Mesenchymal stem cell (in vitro differentiated cells and primary cell): ENCODE data around the gene PICALM.

Experiments used
- DNase-seq: peaks from one replicate; pipeline ENCODE4 v3.0.0-alpha.2; 2013
- H2AFZ ChIP-seq: one replicate; pipeline ENCODE4 v1.6.1; 2013; ENCODE audit warnings: low read depth, mild to moderate bottlenecking, control low read depth, inconsistent platforms, low read length, moderate library complexity
- H2AK5ac ChIP-seq: 2 replicates; pipeline ENCODE4 v1.6.1; 2013; ENCODE audit warnings: low read length, moderate library complexity, mild to moderate bottlenecking, inconsistent platforms; ENCODE audit not compliant: severe bottlenecking
- H2BK120ac ChIP-seq: one replicate; pipeline ENCODE4 v1.6.1; 2013; ENCODE audit warnings: low read depth, mild to moderate bottlenecking, inconsistent platforms, low read length, moderate library complexity
- H2BK12ac ChIP-seq, 2 experiments: one replicate each; pipeline ENCODE4 v1.6.1; 2013; ENCODE audit warnings: inconsistent platforms in 2 of 2, low read length in 2 of 2, mild to moderate bottlenecking in 2 of 2, moderate library complexity in 2 of 2, control low read depth in 1 of 2
- H2BK15ac ChIP-seq: one replicate; pipeline ENCODE4 v1.6.1; 2013; ENCODE audit warnings: mild to moderate bottlenecking, low read depth, inconsistent platforms; ENCODE audit not compliant: poor library complexity, severe bottlenecking
- H2BK5ac ChIP-seq: 2 replicates; pipeline ENCODE4 v1.6.1; 2013; ENCODE audit warnings: low read depth, mild to moderate bottlenecking, low read length, control low read depth, inconsistent platforms; ENCODE audit not compliant: poor library complexity, severe bottlenecking
- H3K14ac ChIP-seq, 2 experiments: one replicate each; pipeline ENCODE4 v1.6.1; 2013; ENCODE audit warnings: inconsistent platforms in 2 of 2, low read length in 2 of 2, control low read depth in 1 of 2, mild to moderate bottlenecking in 1 of 2, moderate library complexity in 1 of 2
- H3K18ac ChIP-seq, 2 experiments: one replicate each; pipeline ENCODE4 v1.6.1; 2013; ENCODE audit warnings: inconsistent platforms in 2 of 2, low read length in 2 of 2, control low read depth in 1 of 2, low read depth in 1 of 2, mild to moderate bottlenecking in 1 of 2
- H3K23ac ChIP-seq, 2 experiments: one replicate each; pipeline ENCODE4 v1.6.1; 2013; ENCODE audit warnings: inconsistent platforms in 2 of 2, low read length in 2 of 2, mild to moderate bottlenecking in 2 of 2, moderate library complexity in 2 of 2, control low read depth in 1 of 2
- H3K27ac ChIP-seq: 2 replicates; pipeline ENCODE4 v1.5.1; 2013; ENCODE audit warnings: mild to moderate bottlenecking, moderate library complexity, low read length, control low read depth, inconsistent platforms; ENCODE audit not compliant: poor library complexity, severe bottlenecking
- H3K27me3 ChIP-seq, 2 experiments: 2 replicates each; pipeline versions ENCODE4 v1.6.1 to v1.7.0; 2013; ENCODE audit warnings: low read length in 2 of 2, mild to moderate bottlenecking in 2 of 2, moderate library complexity in 2 of 2, control low read depth in 1 of 2, inconsistent platforms in 1 of 2; ENCODE audit not compliant: control insufficient read depth in 1 of 2, insufficient read depth in 1 of 2
- H3K36me3 ChIP-seq, 2 experiments: 2 replicates each; pipeline versions ENCODE4 v1.6.1 to v1.7.0; 2013; ENCODE audit warnings: low read length in 2 of 2, control low read depth in 1 of 2, inconsistent platforms in 1 of 2, low read depth in 1 of 2, mild to moderate bottlenecking in 1 of 2; ENCODE audit not compliant: insufficient read depth in 2 of 2, control insufficient read depth in 1 of 2
- H3K4ac ChIP-seq, 2 experiments: one replicate each; pipeline ENCODE4 v1.6.1; 2013; ENCODE audit warnings: inconsistent platforms in 2 of 2, low read length in 2 of 2, mild to moderate bottlenecking in 2 of 2, moderate library complexity in 2 of 2, control low read depth in 1 of 2, low read depth in 1 of 2
- H3K4me1 ChIP-seq: 2 replicates; pipeline ENCODE4 v1.6.1; 2013; ENCODE audit warnings: low read depth, low read length, control low read depth; ENCODE audit not compliant: control insufficient read depth, insufficient read depth
- H3K4me2 ChIP-seq: 2 replicates; pipeline ENCODE4 v1.6.1; 2013; ENCODE audit warnings: low read length, mild to moderate bottlenecking, inconsistent platforms; ENCODE audit not compliant: poor library complexity, severe bottlenecking
- H3K4me3 ChIP-seq, 2 experiments: 2 replicates each; pipeline versions ENCODE4 v1.5.1 to v1.7.0; 2013; ENCODE audit warnings: low read length in 2 of 2, mild to moderate bottlenecking in 2 of 2, control low read depth in 1 of 2, low read depth in 1 of 2; ENCODE audit not compliant: insufficient read depth in 1 of 2
- H3K79me1 ChIP-seq: replicated peaks from 2 replicates; pipeline ENCODE4 v1.6.1; 2013; ENCODE audit warnings: mild to moderate bottlenecking, control low read depth, low read length, inconsistent platforms; ENCODE audit not compliant: poor library complexity, severe bottlenecking
- H3K9ac ChIP-seq: 2 replicates; pipeline ENCODE4 v1.7.0; 2013; ENCODE audit warnings: mild to moderate bottlenecking, low read length, moderate library complexity
- H3K9me3 ChIP-seq: 2 replicates; pipeline ENCODE4 v1.7.0; 2013; ENCODE audit warnings: mild to moderate bottlenecking, low read length; ENCODE audit not compliant: control insufficient read depth
- H4K8ac ChIP-seq: one replicate; pipeline ENCODE4 v1.6.1; 2013; ENCODE audit warnings: inconsistent platforms, mild to moderate bottlenecking, low read length, moderate library complexity
- H4K91ac ChIP-seq: one replicate; pipeline ENCODE4 v1.6.1; 2013; ENCODE audit warnings: mild to moderate bottlenecking, low read length, inconsistent platforms
- WGBS: methylation state at CpG from one replicate; pipeline ENCODE4 v1.1.7; 2013; ENCODE audit warnings: mixed read lengths; 5-methylcytosine and 5-hydroxymethylcytosine counted together

The PICALM gene

GRCh38 chr11:86116386-86116726, 47.5 kb upstream of the PICALM start:
- Histone ChIP-seq H3K27ac (peak overlapping the region; percentile 96), H4K91ac (no peak overlapping the region), H3K4me1 (peaks cover 8% of the 10 kb centered on the region), H2BK15ac (no peak overlapping the region), H3K9me3 (no peaks in the 10 kb centered on the region), H3K9ac (peak overlapping the region; percentile 59), H3K18ac (no peak overlapping the region), H2BK12ac (no peak overlapping the region), H2AFZ (no peak overlapping the region), H2AK5ac (no peak overlapping the region), H3K4ac (no peak overlapping the region), H3K4me2 (peak overlapping the region; percentile 44), H2BK120ac (no peak overlapping the region), H3K23ac (no peak overlapping the region), H4K8ac (no peak overlapping the region), H3K14ac (no peak overlapping the region), H3K4me3 (peak overlapping the region in 1 of 2 experiments; percentile 23), H3K27me3 (no peaks in the 10 kb centered on the region), H3K79me1 (peaks cover 1% of the 10 kb centered on the region), H3K36me3 (no peaks in the 10 kb centered on the region), H2BK5ac (peak overlapping the region; percentile 97)
- WGBS = 74% methylated on average over 4 of the region's 4 CpGs
- peak; percentile 38 for DNase-seq

- no peak overlapping the region for H2BK120ac ChIP-seq
- DNase-seq = no peak
- H3K36me3 ChIP-seq = no peaks in the 10 kb centered on the region
- peak overlapping the region; percentile 85 for H2AK5ac ChIP-seq
- no peaks in the 10 kb centered on the region for H3K9me3 ChIP-seq
- H2BK15ac ChIP-seq = no peak overlapping the region
- WGBS = 63% methylated on average over 2 of the region's 3 CpGs
- H3K4me3 ChIP-seq = peak overlapping the region in 1 of 2 experiments; percentile 23
- H3K14ac ChIP-seq = no peak overlapping the region
- no peak overlapping the region for H2AFZ ChIP-seq
- H3K4me1 ChIP-seq = peaks cover 8% of the 10 kb centered on the region
- no peaks in the 10 kb centered on the region for H3K27me3 ChIP-seq
- H4K8ac ChIP-seq = no peak overlapping the region
- H3K23ac ChIP-seq = no peak overlapping the region
- peak overlapping the region; percentile 44 for H3K4me2 ChIP-seq
- no peak overlapping the region for H3K18ac ChIP-seq
- H4K91ac ChIP-seq = no peak overlapping the region
- H2BK5ac ChIP-seq = peak overlapping the region; percentile 97
- H3K9ac ChIP-seq = peak overlapping the region; percentile 59
- H2BK12ac ChIP-seq = no peak overlapping the region
- H3K4ac ChIP-seq = no peak overlapping the region
- H3K27ac ChIP-seq = peak overlapping the region; percentile 96
- peaks cover 1% of the 10 kb centered on the region for H3K79me1 ChIP-seq
Measured at GRCh38 chr11:86115542-86116385, 46.9 kb upstream of the PICALM start.

- no peaks in the 10 kb centered on the region for H3K27me3 ChIP-seq
- no peak overlapping the region for H3K4me3 ChIP-seq
- no peak for DNase-seq
- no peak overlapping the region for H2BK120ac ChIP-seq
- H2BK12ac ChIP-seq = no peak overlapping the region
- H2AK5ac ChIP-seq = no peak overlapping the region
- H3K27ac ChIP-seq = no peak overlapping the region
- H3K14ac ChIP-seq = no peak overlapping the region
- no peak overlapping the region for H2BK5ac ChIP-seq
- H3K23ac ChIP-seq = no peak overlapping the region
- no peaks in the 10 kb centered on the region for H3K9me3 ChIP-seq
- no peak overlapping the region for H4K8ac ChIP-seq
- H2BK15ac ChIP-seq = no peak overlapping the region
- no peak overlapping the region for H3K4me2 ChIP-seq
- H3K36me3 ChIP-seq = no peaks in the 10 kb centered on the region
- no peak overlapping the region for H2AFZ ChIP-seq
- 85% methylated on average over 8 of the region's 13 CpGs for WGBS
- no peaks in the 10 kb centered on the region for H3K4me1 ChIP-seq
- no peak overlapping the region for H4K91ac ChIP-seq
- H3K4ac ChIP-seq = no peak overlapping the region
- H3K9ac ChIP-seq = no peak overlapping the region
- no peaks in the 10 kb centered on the region for H3K79me1 ChIP-seq
- H3K18ac ChIP-seq = no peak overlapping the region
Measured at GRCh38 chr11:86108890-86109638, 40.2 kb upstream of the PICALM start.

GRCh38 chr11:86108191-86108590, 39.3 kb upstream of the PICALM start:
- no peak for DNase-seq
- Histone ChIP-seq H2AK5ac (no peak overlapping the region), H3K27me3 (no peaks in the 10 kb centered on the region), H3K27ac (no peak overlapping the region), H2BK120ac (no peak overlapping the region), H3K4me2 (no peak overlapping the region), H3K14ac (no peak overlapping the region), H3K9me3 (no peaks in the 10 kb centered on the region), H3K23ac (no peak overlapping the region), H4K91ac (no peak overlapping the region), H2BK15ac (no peak overlapping the region), H3K79me1 (no peaks in the 10 kb centered on the region), H3K18ac (no peak overlapping the region), H3K4me3 (no peak overlapping the region), H2BK5ac (no peak overlapping the region), H3K36me3 (no peaks in the 10 kb centered on the region), H3K9ac (no peak overlapping the region), H2BK12ac (no peak overlapping the region), H2AFZ (no peak overlapping the region), H4K8ac (no peak overlapping the region), H3K4me1 (no peaks in the 10 kb centered on the region), H3K4ac (no peak overlapping the region)
- WGBS = 90% methylated on average over 2 of the region's 3 CpGs
